ENCODE data around the gene ZNF785. TPM values are rescaled to one million over a fixed set of nuclear protein-coding genes. Genes with fewer than 3 reads are reported as not detected.
A peak's percentile ranks its signal among the peaks of the same experiment; 100 is the strongest.
"Not testable (repeated sequence)": the region's sequence is repeated elsewhere in the genome, so short reads cannot be mapped to it uniquely, and the experiment has no call there.

Gene ZNF785
- total RNA-seq, 2 experiments from 2014 or later: 9.2 to 10.8 TPM

GRCh38 chr16:30602616-30603277 is 17.2 kb upstream of the ZNF785 start:
- Mint-ChIP-seq H3K4me3 (no peak overlapping the region), H3K27ac (no peak overlapping the region), H3K36me3 (ENCODE audit: low read depth) (peaks cover 29% of the 10 kb centered on the region), H3K27me3 (no peaks in the 10 kb centered on the region), H3K4me1 (peaks cover 7% of the 10 kb centered on the region), H3K9me3 (ENCODE audit: low read depth) (no peaks in the 10 kb centered on the region)
- DNase-seq (no peak), ATAC-seq (no peak)
- intact Hi-C loops (cut with DNase I, micrococcal nuclease): no loop called here
- ChIA-PET CTCF (interaction anchor here (0.7 to 8.0 kb wide), 11 partner anchors 9 to 490 kb away, joined by 3 to 99 read pairs (median 3); partner anchors contain the start of genes DCTPP1, GDPD3 and ZNF689), POLR2A (interaction anchor here (0.5 kb wide), 1 partner anchor 188 kb away, joined by 4 read pairs; no protein-coding TSS in a partner anchor)

GRCh38 chr16:30601966-30602365 is 16.5 kb upstream of the ZNF785 start:
- POLR2A ChIA-PET: interaction anchor here (1.0 kb wide), 1 partner anchor 75 kb away, joined by 5 read pairs; no protein-coding TSS in a partner anchor
- Mint-ChIP-seq H3K4me3 (no peak overlapping the region), H3K27ac (no peak overlapping the region), H3K4me1 (peaks cover 6% of the 10 kb centered on the region), H3K27me3 (no peaks in the 10 kb centered on the region), H3K36me3 (ENCODE audit: low read depth) (peaks cover 24% of the 10 kb centered on the region), H3K9me3 (ENCODE audit: low read depth) (no peaks in the 10 kb centered on the region)
- ATAC-seq (no peak), DNase-seq (no peak)
- CTCF ChIA-PET: interaction anchor here (0.6 to 8.0 kb wide), 5 partner anchors 10 to 489 kb away, joined by 3 to 99 read pairs (median 5); partner anchors contain the start of genes DCTPP1, GDPD3 and ZNF689
- intact Hi-C loops (cut with DNase I, micrococcal nuclease): no loop called here

- intact Hi-C loops (cut with DNase I, micrococcal nuclease): no loop called here
Measured at GRCh38 chr16:30600929-30601328, 15.4 kb upstream of the ZNF785 start.

GRCh38 chr16:30600215-30600614 is 14.7 kb upstream of the ZNF785 start:
- no peak overlapping the region for H3K27ac Mint-ChIP-seq

More at GRCh38 chr16:30600929-30601328, 15.4 kb upstream of the ZNF785 start:
- H3K27me3 Mint-ChIP-seq: no peaks in the 10 kb centered on the region
- H3K4me3 Mint-ChIP-seq: no peak overlapping the region
- ChIA-PET POLR2A (no interaction called here), CTCF (interaction anchor here (1.1 to 8.0 kb wide), 8 partner anchors 9 to 191 kb away, joined by 3 to 99 read pairs (median 6); partner anchors contain the start of genes DCTPP1, ZNF689 and ZNF785)
- no peak for ATAC-seq
- no peak overlapping the region for H3K27ac Mint-ChIP-seq
- peaks cover 4% of the 10 kb centered on the region for H3K4me1 Mint-ChIP-seq
- no peak for DNase-seq
- no peaks in the 10 kb centered on the region for H3K9me3 Mint-ChIP-seq (ENCODE audit: low read depth)
- H3K36me3 Mint-ChIP-seq (ENCODE audit: low read depth): peaks cover 20% of the 10 kb centered on the region

GRCh38 chr16:30592871-30593270 is 7.4 kb upstream of the ZNF785 start:
- H3K4me3 Mint-ChIP-seq: no peak overlapping the region
- ATAC-seq: no peak
- peaks cover under 1% of the 10 kb centered on the region for H3K4me1 Mint-ChIP-seq
- H3K9me3 Mint-ChIP-seq (ENCODE audit: low read depth): no peaks in the 10 kb centered on the region
- POLR2A ChIA-PET: interaction anchor here (0.6 kb wide), 1 partner anchor 120 kb away, joined by 4 read pairs; no protein-coding TSS in a partner anchor
- peaks cover 6% of the 10 kb centered on the region for H3K36me3 Mint-ChIP-seq (ENCODE audit: low read depth)
- no peaks in the 10 kb centered on the region for H3K27me3 Mint-ChIP-seq
- intact Hi-C loops (cut with DNase I, micrococcal nuclease): no loop called here
- H3K27ac Mint-ChIP-seq: no peak overlapping the region
- CTCF ChIA-PET: interaction anchor here (0.6 to 1.9 kb wide), 4 partner anchors 10 to 163 kb away, joined by 3 to 7 read pairs (median 3); partner anchors contain the start of gene DCTPP1
- no peak for DNase-seq

More at GRCh38 chr16:30600215-30600614, 14.7 kb upstream of the ZNF785 start:
- DNase-seq: no peak
- peaks cover 15% of the 10 kb centered on the region for H3K36me3 Mint-ChIP-seq (ENCODE audit: low read depth)
- no peaks in the 10 kb centered on the region for H3K27me3 Mint-ChIP-seq
- no peaks in the 10 kb centered on the region for H3K9me3 Mint-ChIP-seq (ENCODE audit: low read depth)
- H3K4me1 Mint-ChIP-seq: peaks cover 4% of the 10 kb centered on the region
- ATAC-seq: no peak
- CTCF ChIA-PET: interaction anchor here (0.6 to 8.0 kb wide), 11 partner anchors 8 to 191 kb away, joined by 3 to 99 read pairs (median 5); partner anchors contain the start of genes DCTPP1, ZNF689, ZNF747 and ZNF785
- intact Hi-C loops (cut with DNase I, micrococcal nuclease): no loop called here
- POLR2A ChIA-PET: no interaction called here
- no peak overlapping the region for H3K4me3 Mint-ChIP-seq

GRCh38 chr16:30590869-30591268 is 5.4 kb upstream of the ZNF785 start:
- DNase-seq; H3K27me3 Mint-ChIP-seq; H3K27ac Mint-ChIP-seq; POLR2A ChIA-PET; ATAC-seq; H3K4me3 Mint-ChIP-seq; intact Hi-C loops (cut with DNase I, micrococcal nuclease); H3K9me3 Mint-ChIP-seq (ENCODE audit: low read depth): not testable (repeated sequence)
- CTCF ChIA-PET: interaction anchor here (0.6 to 0.8 kb wide), 3 partner anchors 90 to 638 kb away, joined by 3 to 4 read pairs (median 3); no protein-coding TSS in a partner anchor
- Mint-ChIP-seq H3K4me1 (peaks cover 14% of the 10 kb centered on the region), H3K36me3 (ENCODE audit: low read depth) (peaks cover 19% of the 10 kb centered on the region)

GRCh38 chr16:30589582-30589981 is 4.1 kb upstream of the ZNF785 start:
- H3K27me3 Mint-ChIP-seq; H3K9me3 Mint-ChIP-seq (ENCODE audit: low read depth); H3K4me3 Mint-ChIP-seq; DNase-seq; POLR2A ChIA-PET; H3K27ac Mint-ChIP-seq; ATAC-seq; intact Hi-C loops (cut with DNase I, micrococcal nuclease): not testable (repeated sequence)
- peaks cover 21% of the 10 kb centered on the region for H3K4me1 Mint-ChIP-seq
- peaks cover 26% of the 10 kb centered on the region for H3K36me3 Mint-ChIP-seq (ENCODE audit: low read depth)
- CTCF ChIA-PET: interaction anchor here (0.6 kb wide), 1 partner anchor 221 kb away, joined by 5 read pairs; no protein-coding TSS in a partner anchor

- H3K4me3 Mint-ChIP-seq: no peak overlapping the region
- peaks cover 26% of the 10 kb centered on the region for H3K4me1 Mint-ChIP-seq
- no peak for DNase-seq
- POLR2A ChIA-PET: no interaction called here
- H3K9me3 Mint-ChIP-seq (ENCODE audit: low read depth): no peaks in the 10 kb centered on the region
- ATAC-seq: no peak
- CTCF ChIA-PET: interaction anchor here (0.6 to 1.8 kb wide), 6 partner anchors 10 to 517 kb away, joined by 3 to 6 read pairs (median 5); no protein-coding TSS in a partner anchor
- intact Hi-C loops (cut with DNase I, micrococcal nuclease): no loop called here
- H3K36me3 Mint-ChIP-seq (ENCODE audit: low read depth): peaks cover 26% of the 10 kb centered on the region
- H3K27me3 Mint-ChIP-seq: no peaks in the 10 kb centered on the region
- H3K27ac Mint-ChIP-seq: no peak overlapping the region
Measured at GRCh38 chr16:30588651-30589050, 3.2 kb upstream of the ZNF785 start.

- DNase-seq (peak; percentile 46), ATAC-seq (peak; percentile 10)
- peaks cover 37% of the 10 kb centered on the region for H3K4me1 Mint-ChIP-seq
- peak overlapping the region; percentile 87 for H3K4me3 Mint-ChIP-seq
- peaks cover 48% of the 10 kb centered on the region for H3K36me3 Mint-ChIP-seq (ENCODE audit: low read depth)
- peak overlapping the region; percentile 91 for H3K27ac Mint-ChIP-seq
- no peaks in the 10 kb centered on the region for H3K9me3 Mint-ChIP-seq (ENCODE audit: low read depth)
- intact Hi-C loops (cut with DNase I, micrococcal nuclease): loop anchor here (1.0 to 2.0 kb wide), 11 partner anchors 13 to 155 kb away; partner anchors contain the start of genes DCTPP1 (in 1 of the 2), FBRS (in 1 of the 2), PRR14 (in 1 of the 2) and ZNF689 (in 1 of the 2)
- POLR2A ChIA-PET: interaction anchor here (0.6 to 2.2 kb wide), 2 partner anchors 13 to 52 kb away, joined by 9 to 10 read pairs; partner anchors contain the start of gene ZNF688
- CTCF ChIA-PET: interaction anchor here (0.7 to 4.8 kb wide), 5 partner anchors 10 to 50 kb away, joined by 3 to 32 read pairs (median 7); partner anchors contain the start of gene ZNF688
- H3K27me3 Mint-ChIP-seq: no peaks in the 10 kb centered on the region
Measured at GRCh38 chr16:30585022-30585399, 486 bp downstream of the ZNF785 start.

- H3K4me3 Mint-ChIP-seq: no peak overlapping the region
- ChIA-PET CTCF (interaction anchor here (0.6 to 4.8 kb wide), 4 partner anchors 15 to 153 kb away, joined by 3 to 32 read pairs (median 4); partner anchors contain the start of gene DCTPP1), POLR2A (no interaction called here)
- no peak overlapping the region for H3K27ac Mint-ChIP-seq
- H3K27me3 Mint-ChIP-seq: no peaks in the 10 kb centered on the region
- intact Hi-C loops (cut with DNase I, micrococcal nuclease): no loop called here
- ATAC-seq (no peak), DNase-seq (no peak)
- H3K36me3 Mint-ChIP-seq (ENCODE audit: low read depth): peaks cover 48% of the 10 kb centered on the region
- no peaks in the 10 kb centered on the region for H3K9me3 Mint-ChIP-seq (ENCODE audit: low read depth)
- peaks cover 35% of the 10 kb centered on the region for H3K4me1 Mint-ChIP-seq
Measured at GRCh38 chr16:30582611-30583340, 2.7 kb downstream of the ZNF785 start.

- CTCF ChIA-PET: interaction anchor here (1.0 to 1.1 kb wide), 2 partner anchors 23 to 151 kb away, joined by 4 read pairs; partner anchors contain the start of genes DCTPP1 and ZNF764
- ATAC-seq (no peak), DNase-seq (no peak)
- Mint-ChIP-seq H3K4me3 (no peak overlapping the region), H3K4me1 (peaks cover 25% of the 10 kb centered on the region), H3K27ac (no peak overlapping the region), H3K9me3 (ENCODE audit: low read depth) (no peaks in the 10 kb centered on the region), H3K36me3 (ENCODE audit: low read depth) (peaks cover 39% of the 10 kb centered on the region), H3K27me3 (no peaks in the 10 kb centered on the region)
- POLR2A ChIA-PET: interaction anchor here (0.7 to 1.3 kb wide), 3 partner anchors 9 to 46 kb away, joined by 3 read pairs; no protein-coding TSS in a partner anchor
- intact Hi-C loops (cut with DNase I, micrococcal nuclease): no loop called here
Measured at GRCh38 chr16:30581457-30581856, 4.0 kb downstream of the ZNF785 start.

Data from activated CD4-positive, alpha-beta T cell treated with anti-CD3 and anti-CD28 coated beads for 36 hours (primary cell).